Measurements from ENCODE around the gene SCGB3A2. TPM values are rescaled to one million over a fixed set of nuclear protein-coding genes. Genes with fewer than 3 reads are reported as not detected.

SCGB3A2 gene
- total and polyA plus RNA-seq, 12 donors = 0.69 to 0.79 (median 0.71) TPM; not detected in 9

DNA sequence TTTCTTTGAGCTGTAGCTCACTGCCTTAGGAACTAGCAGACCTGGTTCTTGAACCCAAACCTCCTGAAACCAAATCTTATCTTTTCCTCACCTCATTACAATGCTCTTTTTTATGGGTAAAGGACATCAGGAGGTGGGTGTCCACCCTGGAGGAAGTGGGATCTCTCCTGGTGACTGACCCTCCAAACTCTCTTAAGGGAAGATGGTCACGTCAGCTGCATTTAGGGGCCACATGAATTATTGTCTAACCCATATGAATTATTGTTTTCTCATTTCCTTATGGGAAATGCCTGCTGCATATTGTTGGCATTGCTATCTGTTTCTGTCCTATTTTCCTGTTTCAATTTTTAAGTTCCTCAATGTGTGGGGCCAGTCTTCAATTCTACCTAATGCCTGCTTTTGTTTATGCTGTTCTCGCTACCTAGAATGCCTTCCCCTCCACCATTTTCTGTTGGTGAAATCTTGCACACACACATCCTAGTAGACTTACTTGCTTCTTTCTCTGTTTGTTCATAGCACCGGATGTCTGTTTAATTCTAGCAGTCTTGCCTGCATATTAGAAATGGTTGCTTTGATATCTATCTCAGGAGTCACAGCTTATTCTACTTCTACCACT, 25.0 kb upstream of the SCGB3A2 start:
- WGBS, 4 donors = 52 to 64% (median 60%) methylated on average over 3 of the region's 3 CpGs
- Histone ChIP-seq H3K4me1 (replicated peaks in 1 of 2) (no peaks in the 10 kb centered on the region), H3K27me3 (peaks cover 5% of the 10 kb centered on the region), H3K9me3 (replicated peaks in 1 of 3) (no peaks in the 10 kb centered on the region), H3K27ac (no peak overlapping the region), H3K36me3 (replicated peaks in 1 of 2) (no peaks in the 10 kb centered on the region), H3K4me3 (no peak overlapping the region)
- no peak for DNase-seq
- intact Hi-C loops (cut with DNase I) = no loop called here
- no peak for TF ChIP-seq POLR2A (IDR thresholded peaks at IDR 0.05)
- TF ChIP-seq, protein P1, sequence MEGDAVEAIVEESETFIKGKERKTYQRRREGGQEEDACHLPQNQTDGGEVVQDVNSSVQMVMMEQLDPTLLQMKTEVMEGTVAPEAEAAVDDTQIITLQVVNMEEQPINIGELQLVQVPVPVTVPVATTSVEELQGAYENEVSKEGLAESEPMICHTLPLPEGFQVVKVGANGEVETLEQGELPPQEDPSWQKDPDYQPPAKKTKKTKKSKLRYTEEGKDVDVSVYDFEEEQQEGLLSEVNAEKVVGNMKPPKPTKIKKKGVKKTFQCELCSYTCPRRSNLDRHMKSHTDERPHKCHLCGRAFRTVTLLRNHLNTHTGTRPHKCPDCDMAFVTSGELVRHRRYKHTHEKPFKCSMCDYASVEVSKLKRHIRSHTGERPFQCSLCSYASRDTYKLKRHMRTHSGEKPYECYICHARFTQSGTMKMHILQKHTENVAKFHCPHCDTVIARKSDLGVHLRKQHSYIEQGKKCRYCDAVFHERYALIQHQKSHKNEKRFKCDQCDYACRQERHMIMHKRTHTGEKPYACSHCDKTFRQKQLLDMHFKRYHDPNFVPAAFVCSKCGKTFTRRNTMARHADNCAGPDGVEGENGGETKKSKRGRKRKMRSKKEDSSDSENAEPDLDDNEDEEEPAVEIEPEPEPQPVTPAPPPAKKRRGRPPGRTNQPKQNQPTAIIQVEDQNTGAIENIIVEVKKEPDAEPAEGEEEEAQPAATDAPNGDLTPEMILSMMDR (IDR thresholded peaks at IDR 0.05) = no peak

DNA sequence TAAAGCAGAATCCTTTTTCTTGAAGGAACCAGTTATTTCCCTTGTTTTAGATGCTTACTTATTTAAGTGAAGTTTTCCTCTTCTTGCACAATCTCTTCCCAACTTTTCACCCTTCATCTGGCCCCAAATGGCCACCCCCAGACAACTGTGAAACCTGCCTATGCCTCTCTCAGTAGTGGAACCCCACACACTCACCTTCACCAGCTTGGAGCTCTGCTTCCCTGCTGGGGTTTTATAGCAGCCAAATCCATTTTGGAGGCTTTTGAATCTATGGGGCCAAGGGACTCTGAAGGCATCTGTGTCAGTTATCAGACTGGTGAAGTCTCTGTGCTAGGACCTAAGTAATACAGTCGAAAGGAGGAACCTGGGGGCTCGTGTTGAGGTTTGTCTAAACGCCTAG, 24.2 kb upstream of the SCGB3A2 start:
- DNase-seq = no peak
- H3K9me3 ChIP-seq (replicated peaks in 1 of 3) = no peaks in the 10 kb centered on the region
- no peaks in the 10 kb centered on the region for H3K4me1 ChIP-seq (replicated peaks in 1 of 2)
- 55 to 72% (median 66%) methylated on average over 3 of the region's 3 CpGs for WGBS, 4 donors
- H3K27ac ChIP-seq = no peak overlapping the region
- H3K4me3 ChIP-seq = no peak overlapping the region
- intact Hi-C loops (cut with DNase I) = no loop called here
- TF ChIP-seq, protein P1 (IDR thresholded peaks at IDR 0.05) = no peak
- TF ChIP-seq POLR2A (IDR thresholded peaks at IDR 0.05) = no peak
- H3K36me3 ChIP-seq (replicated peaks in 1 of 2) = no peaks in the 10 kb centered on the region
- H3K27me3 ChIP-seq = peaks cover 5% of the 10 kb centered on the region

DNA sequence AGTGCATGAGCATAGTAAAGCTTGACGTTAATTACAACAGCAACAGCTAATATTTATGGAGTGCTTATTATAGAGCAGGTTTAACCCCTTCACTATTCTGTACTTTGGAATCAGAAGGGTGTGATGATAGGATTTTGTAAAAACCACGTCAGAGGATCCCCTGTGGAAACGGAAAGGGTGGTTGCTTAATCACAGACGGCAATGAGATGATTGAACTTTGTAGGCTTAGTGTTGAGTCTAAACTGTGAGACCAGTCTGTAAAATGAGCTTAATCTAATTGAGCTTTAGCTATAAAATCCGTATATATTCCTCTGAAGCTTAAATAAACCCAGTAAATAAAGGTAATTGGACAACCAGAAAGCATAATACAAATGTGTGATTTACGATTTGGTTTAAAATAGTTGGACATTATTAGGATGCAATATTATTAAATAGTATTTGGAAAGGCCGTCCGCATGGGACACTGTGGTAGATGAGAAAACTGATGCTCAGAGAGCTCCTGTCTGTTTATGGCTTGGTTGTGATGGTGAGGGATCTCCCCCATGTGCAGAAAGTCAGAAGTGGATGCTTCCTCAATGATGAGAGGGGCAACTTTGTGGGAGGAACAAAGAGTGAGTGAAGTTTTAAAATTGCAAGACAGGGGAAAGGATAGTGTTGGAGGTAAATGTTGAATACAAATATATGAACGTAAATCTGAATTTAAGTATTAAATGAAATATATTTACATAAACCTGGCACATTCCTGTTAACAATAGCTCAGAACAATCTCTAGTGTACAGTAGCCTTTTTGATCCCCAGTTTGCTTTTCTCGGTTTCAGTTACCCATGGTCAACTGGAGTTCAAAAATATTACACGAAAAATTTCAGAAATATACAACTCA, 23.4 kb upstream of the SCGB3A2 start:
- Histone ChIP-seq H3K4me1 (replicated peaks in 1 of 2) (no peaks in the 10 kb centered on the region), H3K4me3 (no peak overlapping the region), H3K36me3 (replicated peaks in 1 of 2) (no peaks in the 10 kb centered on the region), H3K9me3 (replicated peaks in 1 of 3) (no peaks in the 10 kb centered on the region), H3K27ac (no peak overlapping the region), H3K27me3 (peaks cover 5% of the 10 kb centered on the region)
- TF ChIP-seq POLR2A (IDR thresholded peaks at IDR 0.05) = no peak
- TF ChIP-seq, protein P1 (IDR thresholded peaks at IDR 0.05) = no peak
- no peak for DNase-seq
- intact Hi-C loops (cut with DNase I) = no loop called here
- WGBS, 4 donors = 59 to 71% (median 65%) methylated on average over 11 of the region's 11 CpGs

DNA sequence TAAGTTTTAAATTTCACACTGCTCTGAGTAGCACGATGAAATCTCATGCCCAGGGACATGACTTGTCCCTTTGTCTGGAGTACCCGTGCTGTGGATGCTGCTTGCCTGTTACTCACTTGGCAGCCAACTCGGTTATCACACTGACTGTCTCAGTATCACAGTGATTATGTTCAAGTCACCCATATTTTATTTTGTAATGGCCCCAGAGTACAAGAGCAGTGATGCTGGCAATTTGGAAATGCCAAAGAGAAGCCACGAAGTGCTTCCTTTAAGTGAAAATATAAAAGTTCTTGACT, 22.8 kb upstream of the SCGB3A2 start:
- intact Hi-C loops (cut with DNase I) = no loop called here
- Histone ChIP-seq H3K9me3 (replicated peaks in 1 of 3) (no peaks in the 10 kb centered on the region), H3K4me1 (replicated peaks in 1 of 2) (no peaks in the 10 kb centered on the region), H3K27me3 (peaks cover 5% of the 10 kb centered on the region), H3K27ac (no peak overlapping the region), H3K36me3 (replicated peaks in 1 of 2) (no peaks in the 10 kb centered on the region), H3K4me3 (no peak overlapping the region)
- WGBS, 4 donors = 35 to 46% (median 38%) methylated on average over 4 of the region's 4 CpGs
- peak in 1 of 7 donors; percentile 2 for DNase-seq
- no peak for TF ChIP-seq POLR2A (IDR thresholded peaks at IDR 0.05)
- TF ChIP-seq, protein P1 (IDR thresholded peaks at IDR 0.05) = no peak

All from adrenal gland (tissue), 12 donors.